Stomach (tissue), 9 donors: Measurements from ENCODE around the gene GCA. TPM values are rescaled to one million over a fixed set of nuclear protein-coding genes. Genes with fewer than 3 reads are reported as not detected.
A peak's percentile ranks its signal among the peaks of the same experiment; 100 is the strongest.

ENCODE experiments used
- DNase-seq, 2 donors: peaks; one replicate each; pipeline versions ENCODE4 v3.0.0 to v3.0.0-alpha.2; 2013 to 2019
- H3K27ac ChIP-seq, 5 donors: fragments of 200-600 bp in 4 of 5; sonication (generic) in 4 of 5; one replicate each; pipeline ENCODE4 v1.5.1; 2013 to 2019; ENCODE audit warnings: mild to moderate bottlenecking in 1 of 5, moderate library complexity in 1 of 5
- H3K27me3 ChIP-seq, 3 donors: fragments of 200-600 bp; sonication (generic); one replicate each; pipeline ENCODE4 v1.5.1; 2017 to 2019; ENCODE audit warnings: mixed run types in 1 of 3
- H3K36me3 ChIP-seq, 4 donors: fragments of 200-600 bp; sonication (generic); 1 replicate in 3 of 4; 2 replicates in 1 of 4; pipeline ENCODE4 v1.5.1; 2016 to 2019
- H3K4me1 ChIP-seq, 4 donors: fragments of 200-600 bp; sonication (generic); one replicate each; pipeline ENCODE4 v1.5.1; 2016 to 2019
- H3K4me3 ChIP-seq, 4 donors: fragments of 200-600 bp; sonication (generic) in 3 of 4; one replicate each; pipeline ENCODE4 v1.5.1; 2016 to 2019; ENCODE audit warnings: mild to moderate bottlenecking in 1 of 4
- H3K9me3 ChIP-seq, 4 donors: fragments of 200-600 bp; sonication (generic); one replicate each; pipeline ENCODE4 v1.5.1; 2016 to 2019
- EP300 ChIP-seq: sonication (generic); formaldehyde crosslinking; IDR thresholded peaks from one replicate; pipeline ENCODE4 v1.6.1; 2017; ENCODE audit warnings: antibody characterized with exemption
- POLR2A ChIP-seq, 4 donors: fragments of 450-650 bp; IDR thresholded peaks; one replicate each; pipeline ENCODE4 v1.6.1; 2016; ENCODE audit warnings: antibody characterized with exemption in 4 of 4, control low read depth in 2 of 4, mild to moderate bottlenecking in 1 of 4, moderate library complexity in 1 of 4
- POLR2AphosphoS5 ChIP-seq, 3 donors: sonication (generic); formaldehyde crosslinking; IDR thresholded peaks; one replicate each; pipeline ENCODE4 v1.6.1; 2016; ENCODE audit warnings: antibody characterized with exemption in 3 of 3
- WGBS, 5 donors: extraction: QIAGEN DNeasy Blood & Tissue Kit in 3 of 5; methylation state at CpG; one replicate each; pipeline versions ENCODE4 v1.1.5 to v1.1.7; 2013 to 2018; 5-methylcytosine and 5-hydroxymethylcytosine counted together
- intact Hi-C: fragments of 100-400 bp; cut with DNase I; formaldehyde crosslinking; loops from one replicate; pipeline ENCODE4 v1.15.1; 2023; ENCODE audit warnings: low total_unique reads
- polyA plus RNA-seq, 3 donors: library from polyadenylated mRNA; stranded (reverse); fragments of 200-250 nt; gene quantifications; one replicate each; pipeline ENCODE4 v1.2.3, GENCODE V29; 2013
- total RNA-seq, 5 donors: library from RNA; depleted of rRNA; stranded (reverse); fragments of >200 nt; gene quantifications; one replicate each; pipeline versions ENCODE4 v1.1.0 to v1.2.3, GENCODE V29; 2014 to 2016
- TF ChIP-seq, protein P1 (sequence below), 7 experiments: fragments of 450-650 bp in 4 of 7; fragments of 200-600 bp in 3 of 7; sonication (generic) in 3 of 7; IDR thresholded peaks; one replicate each; pipeline ENCODE4 v1.5.1; 2016 to 2019; ENCODE audit warnings: antibody characterized with exemption in 7 of 7, control low read depth in 2 of 7, mild to moderate bottlenecking in 1 of 7
- donor health status: healthy with polysubstance abuse.
- donor health status: Bipolar disorder and iron deficiency.
- donor health status: healthy.

The GCA gene
- total and polyA plus RNA-seq, 8 donors: 10.1 to 239 (median 24.8) TPM

DNA sequence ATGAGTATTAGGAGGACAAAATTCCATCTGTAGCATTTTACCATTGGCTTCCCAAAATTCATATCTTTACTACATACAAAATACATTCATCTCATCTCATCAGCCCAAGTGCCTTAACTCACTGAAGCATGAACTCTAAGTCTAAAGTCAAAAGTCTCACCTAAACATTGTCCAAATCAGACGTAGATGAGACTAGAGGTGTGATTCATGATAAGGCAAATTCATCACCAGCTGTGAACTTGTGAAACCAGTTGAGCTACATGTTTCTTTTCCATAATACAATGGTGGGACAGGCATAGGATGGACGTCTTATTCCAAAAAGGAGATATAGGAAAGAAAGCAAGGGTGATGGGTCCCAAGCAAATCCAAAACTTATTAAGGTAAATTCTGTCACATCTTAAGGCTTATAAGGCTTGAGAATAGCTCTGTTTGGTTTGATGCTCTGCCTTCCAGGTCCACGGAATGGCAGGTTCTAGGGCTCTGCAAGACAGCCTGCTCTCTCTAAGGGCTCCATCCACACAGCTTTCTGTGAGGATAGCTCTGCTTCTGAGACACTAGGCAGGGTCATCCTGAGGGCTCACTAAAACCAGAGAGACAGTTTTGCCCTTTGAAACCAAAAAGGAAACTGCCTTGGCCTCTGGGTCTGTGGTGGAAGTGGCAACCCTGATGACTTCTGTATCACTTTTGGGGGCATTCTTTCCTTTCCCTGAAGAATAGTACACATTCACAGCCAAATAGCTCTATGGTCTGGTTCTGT lies 35.0 kb upstream of the GCA start:
- no peak for DNase-seq
- intact Hi-C loops: no loop called here

DNA sequence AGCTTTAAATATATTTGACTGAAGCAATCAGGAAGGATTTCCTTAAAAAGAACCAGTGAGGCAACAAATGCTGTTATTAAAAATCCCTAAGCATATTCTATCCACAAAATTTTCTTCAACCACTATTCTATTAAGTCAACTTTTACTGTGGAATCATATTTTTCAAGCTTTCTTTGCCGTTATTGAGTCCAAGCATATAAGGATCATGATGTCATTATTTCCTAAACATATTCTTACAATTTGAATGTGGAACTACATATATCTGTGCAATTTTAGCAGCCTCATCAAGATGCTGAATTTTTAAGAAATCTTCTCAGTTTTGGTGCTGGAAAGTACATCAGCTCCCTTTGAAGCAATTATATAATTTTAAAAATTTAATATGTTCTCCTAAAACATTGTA lies 31.1 kb upstream of the GCA start:
- 85 to 93% (median 86%) methylated on average over 1 of the region's 1 CpG for WGBS, 5 donors
- TF ChIP-seq, protein P1, sequence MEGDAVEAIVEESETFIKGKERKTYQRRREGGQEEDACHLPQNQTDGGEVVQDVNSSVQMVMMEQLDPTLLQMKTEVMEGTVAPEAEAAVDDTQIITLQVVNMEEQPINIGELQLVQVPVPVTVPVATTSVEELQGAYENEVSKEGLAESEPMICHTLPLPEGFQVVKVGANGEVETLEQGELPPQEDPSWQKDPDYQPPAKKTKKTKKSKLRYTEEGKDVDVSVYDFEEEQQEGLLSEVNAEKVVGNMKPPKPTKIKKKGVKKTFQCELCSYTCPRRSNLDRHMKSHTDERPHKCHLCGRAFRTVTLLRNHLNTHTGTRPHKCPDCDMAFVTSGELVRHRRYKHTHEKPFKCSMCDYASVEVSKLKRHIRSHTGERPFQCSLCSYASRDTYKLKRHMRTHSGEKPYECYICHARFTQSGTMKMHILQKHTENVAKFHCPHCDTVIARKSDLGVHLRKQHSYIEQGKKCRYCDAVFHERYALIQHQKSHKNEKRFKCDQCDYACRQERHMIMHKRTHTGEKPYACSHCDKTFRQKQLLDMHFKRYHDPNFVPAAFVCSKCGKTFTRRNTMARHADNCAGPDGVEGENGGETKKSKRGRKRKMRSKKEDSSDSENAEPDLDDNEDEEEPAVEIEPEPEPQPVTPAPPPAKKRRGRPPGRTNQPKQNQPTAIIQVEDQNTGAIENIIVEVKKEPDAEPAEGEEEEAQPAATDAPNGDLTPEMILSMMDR (IDR thresholded peaks at IDR 0.05): no peak
- no peak for TF ChIP-seq EP300
- TF ChIP-seq POLR2AphosphoS5 (IDR thresholded peaks at IDR 0.05): no peak
- Histone ChIP-seq H3K4me3 (no peak overlapping the region), H3K36me3 (peaks cover 0 to 21% (median 14%) of the 10 kb centered on the region in 4 donors), H3K4me1 (peaks cover 15 to 46% (median 27%) of the 10 kb centered on the region in 4 donors), H3K9me3 (no peaks in the 10 kb centered on the region), H3K27me3 (no peaks in the 10 kb centered on the region), H3K27ac (no peak overlapping the region)
- intact Hi-C loops: no loop called here
- DNase-seq: no peak

More for the DNA sequence above, 35.0 kb upstream of the GCA start:
- no peak overlapping the region for H3K27ac ChIP-seq
- peaks cover 0 to 39% (median 24%) of the 10 kb centered on the region in 4 donors for H3K36me3 ChIP-seq
- 62 to 81% (median 74%) methylated on average over 3 of the region's 3 CpGs for WGBS, 5 donors
- peaks cover 0 to 18% (median 5%) of the 10 kb centered on the region in 4 donors for H3K4me1 ChIP-seq
- TF ChIP-seq POLR2A (IDR thresholded peaks at IDR 0.05) (no peak), EP300 (no peak), POLR2AphosphoS5 (IDR thresholded peaks at IDR 0.05) (no peak)
- TF ChIP-seq, protein P1 (IDR thresholded peaks at IDR 0.05): no peak
- no peak overlapping the region for H3K4me3 ChIP-seq
- no peaks in the 10 kb centered on the region for H3K27me3 ChIP-seq
- no peaks in the 10 kb centered on the region for H3K9me3 ChIP-seq

DNA sequence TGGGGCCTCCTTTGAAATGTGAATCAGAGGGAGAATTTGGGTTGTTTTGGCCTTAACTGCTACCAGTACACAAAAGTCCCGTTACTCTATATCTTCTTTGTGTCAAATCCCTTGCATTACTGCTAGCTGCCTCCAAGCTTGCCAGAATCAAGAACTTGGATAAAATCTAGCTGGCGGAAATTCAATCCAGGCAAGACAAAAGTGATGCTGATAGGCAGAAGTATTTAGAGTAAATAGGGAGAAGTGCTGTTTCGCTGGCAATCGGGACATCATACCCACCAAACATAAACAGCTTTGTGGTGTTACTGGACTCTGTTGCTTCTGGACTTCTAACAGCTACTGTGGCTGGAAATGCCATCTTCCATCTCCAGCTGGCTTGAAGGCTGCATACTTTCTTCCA lies 28.0 kb upstream of the GCA start:
- TF ChIP-seq EP300 (no peak), POLR2AphosphoS5 (IDR thresholded peaks at IDR 0.05) (no peak)
- TF ChIP-seq, protein P1 (IDR thresholded peaks at IDR 0.05): no peak
- DNase-seq: no peak
- H3K4me3 ChIP-seq: peak overlapping the region in 2 of 4 donors; percentile 75 to 78
- intact Hi-C loops: no loop called here
- H3K27ac ChIP-seq: peak overlapping the region in 1 of 5 donors; percentile 18
- H3K9me3 ChIP-seq: no peaks in the 10 kb centered on the region
- H3K4me1 ChIP-seq: peaks cover 15 to 59% (median 42%) of the 10 kb centered on the region in 4 donors
- 50 to 71% (median 65%) methylated on average over 4 of the region's 4 CpGs for WGBS, 5 donors
- no peaks in the 10 kb centered on the region for H3K36me3 ChIP-seq
- no peaks in the 10 kb centered on the region for H3K27me3 ChIP-seq

DNA sequence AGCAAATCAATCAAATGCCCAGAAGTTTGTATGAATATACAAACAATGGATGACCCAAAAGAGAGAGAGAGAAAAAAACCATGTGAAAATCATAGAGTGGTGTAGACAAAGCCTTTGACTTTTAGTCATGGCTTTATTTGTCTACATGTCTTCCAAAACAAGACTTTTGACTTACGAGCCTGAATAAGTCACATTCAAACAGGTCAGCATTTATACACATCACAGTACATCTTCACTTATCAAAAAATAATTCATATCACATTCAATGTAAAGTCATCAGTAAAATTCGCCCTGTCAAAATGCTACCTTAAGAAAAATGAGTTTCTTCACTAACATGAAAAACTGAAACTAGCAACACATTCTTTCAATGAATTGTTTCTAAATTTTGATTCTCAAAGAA lies 27.3 kb upstream of the GCA start:
- Histone ChIP-seq H3K4me3 (peak overlapping the region in 3 of 4 donors; percentile 75 to 97 (median 78)), H3K4me1 (peaks cover 15 to 66% (median 43%) of the 10 kb centered on the region in 4 donors), H3K36me3 (no peaks in the 10 kb centered on the region), H3K27ac (no peak overlapping the region), H3K9me3 (no peaks in the 10 kb centered on the region), H3K27me3 (no peaks in the 10 kb centered on the region)
- whole genome bisulfite sequencing, 5 donors: 65 to 79% (median 68%) methylated on average over 2 of the region's 2 CpGs
- TF ChIP-seq POLR2A (IDR thresholded peaks at IDR 0.05): no peak
- DNase-seq: no peak
- intact Hi-C loops: no loop called here
